Smooth muscle cell (in vitro differentiated cells): ENCODE measurements around the gene NCF2. TPM values are rescaled to one million over a fixed set of nuclear protein-coding genes. Genes with fewer than 3 reads are reported as not detected.

ENCODE experiments used
- DNase-seq: peaks from one replicate; lab custom pipeline; 2025; ENCODE audit not compliant: unreplicated experiment; lab: John Stamatoyannopoulos, UW
- H2AFZ ChIP-seq: fragments of 200-600 bp; sonication (generic); 2 replicates; pipeline ENCODE4 v1.6.0; 2016; ENCODE audit warnings: antibody characterized with exemption, low read depth, mild to moderate bottlenecking
- H3F3A ChIP-seq: fragments of 200-600 bp; sonication (generic); 2 replicates; pipeline ENCODE4 v1.6.0; 2017; ENCODE audit warnings: antibody characterized with exemption, low read depth
- H3K27ac ChIP-seq: fragments of 200-600 bp; sonication (generic); 2 replicates; pipeline ENCODE4 v1.5.1; 2016; ENCODE audit warnings: low read depth, mild to moderate bottlenecking
- H3K27me3 ChIP-seq: fragments of 200-600 bp; sonication (generic); 2 replicates; pipeline ENCODE4 v1.6.1; 2016; ENCODE audit warnings: low read depth, mild to moderate bottlenecking
- H3K36me3 ChIP-seq: fragments of 200-600 bp; sonication (generic); 2 replicates; pipeline ENCODE4 v1.5.1; 2016; ENCODE audit warnings: low read depth
- H3K4me1 ChIP-seq: fragments of 200-600 bp; sonication (generic); 2 replicates; pipeline ENCODE4 v1.5.1; 2016; ENCODE audit warnings: low read depth
- H3K4me2 ChIP-seq: fragments of 200-600 bp; sonication (generic); 2 replicates; pipeline ENCODE4 v1.6.0; 2016; ENCODE audit warnings: mild to moderate bottlenecking
- H3K4me3 ChIP-seq: fragments of 200-600 bp; sonication (generic); 2 replicates; pipeline ENCODE4 v1.5.1; 2016; ENCODE audit warnings: mild to moderate bottlenecking
- H3K79me2 ChIP-seq: fragments of 200-600 bp; sonication (generic); 2 replicates; pipeline ENCODE4 v1.6.0; 2016; ENCODE audit warnings: low read depth, mild to moderate bottlenecking
- H3K9ac ChIP-seq: fragments of 200-600 bp; sonication (generic); 2 replicates; pipeline ENCODE4 v1.6.0; 2016; ENCODE audit warnings: low read depth
- H3K9me3 ChIP-seq: fragments of 200-600 bp; sonication (generic); replicated peaks from 2 replicates; pipeline ENCODE4 v1.5.1; 2016; ENCODE audit warnings: low read depth
- H4K20me1 ChIP-seq: fragments of 200-600 bp; sonication (generic); 2 replicates; pipeline ENCODE4 v1.6.0; 2016; ENCODE audit warnings: low read depth
- CTCF ChIP-seq: fragments of 200-600 bp; sonication (generic); IDR thresholded peaks from 2 replicates; pipeline ENCODE4 v1.5.1; 2017; ENCODE audit warnings: borderline replicate concordance, mild to moderate bottlenecking, antibody characterized with exemption; ENCODE audit not compliant: insufficient read depth, poor library complexity, severe bottlenecking
- WGBS: methylation state at CpG from one replicate; pipeline ENCODE4 v1.1.7; 2016; ENCODE audit warnings: low lambda C conversion rate; 5-methylcytosine and 5-hydroxymethylcytosine counted together
- polyA plus RNA-seq: library from polyadenylated mRNA; unstranded; fragments of >200 nt; fragmentation: Nextera tagmentation; extraction: Ambion mirVana; gene quantifications from 2 replicates; pipeline ENCODE4 v1.2.1, GENCODE V29; 2016
- total RNA-seq: library from RNA; depleted of rRNA; stranded (reverse); fragments of >200 nt; gene quantifications from 2 replicates; pipeline ENCODE4 v1.2.3, GENCODE V29; 2014

The NCF2 gene
- total and polyA plus RNA-seq, 2 experiments from 2014 or later: 0.65 to 1.7 TPM

DNA sequence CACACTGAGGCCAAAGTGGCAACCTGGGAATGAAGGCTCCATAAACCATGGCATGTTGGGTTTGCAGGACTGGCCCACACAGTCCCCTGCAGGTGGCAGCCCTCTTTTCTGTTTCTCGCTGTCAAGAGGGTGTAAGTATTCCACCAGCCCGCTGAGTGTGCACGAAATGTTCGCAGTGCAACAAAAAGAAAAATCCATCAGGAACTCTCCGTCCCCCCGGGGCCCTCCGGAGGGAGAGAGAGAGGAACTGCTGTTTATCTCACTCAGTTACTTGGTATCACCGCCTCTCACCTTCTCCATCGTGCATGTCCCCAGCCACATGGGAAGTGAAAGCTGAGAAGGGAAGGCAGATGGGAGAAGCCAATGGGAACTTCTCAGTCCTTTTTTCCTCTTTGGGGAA, 38.3 kb downstream of the NCF2 start:
- Histone ChIP-seq H3K36me3 (peaks cover 28% of the 10 kb centered on the region), H2AFZ (no peak overlapping the region), H3K9me3 (no peaks in the 10 kb centered on the region), H3K4me1 (peaks cover 7% of the 10 kb centered on the region), H3K4me2 (no peak overlapping the region), H4K20me1 (no peaks in the 10 kb centered on the region), H3F3A (no peaks in the 10 kb centered on the region), H3K79me2 (no peaks in the 10 kb centered on the region), H3K9ac (no peak overlapping the region), H3K27ac (no peak overlapping the region), H3K4me3 (no peak overlapping the region), H3K27me3 (no peaks in the 10 kb centered on the region)
- TF ChIP-seq CTCF: no peak
- 93% methylated on average over 9 of the region's 9 CpGs for WGBS
- DNase-seq: no peak

GRCh38 chr1:183550915-183551314, 39.3 kb downstream of the NCF2 start:
- Histone ChIP-seq H2AFZ (no peak overlapping the region), H3F3A (no peaks in the 10 kb centered on the region), H3K4me1 (peaks cover 7% of the 10 kb centered on the region), H3K4me2 (no peak overlapping the region), H3K79me2 (no peaks in the 10 kb centered on the region), H3K4me3 (no peak overlapping the region), H3K9ac (no peak overlapping the region), H3K36me3 (peaks cover 35% of the 10 kb centered on the region), H3K27ac (no peak overlapping the region), H3K9me3 (no peaks in the 10 kb centered on the region), H3K27me3 (no peaks in the 10 kb centered on the region), H4K20me1 (no peaks in the 10 kb centered on the region)
- DNase-seq: no peak
- 94% methylated on average over 3 of the region's 3 CpGs for WGBS
- no peak for TF ChIP-seq CTCF

DNA sequence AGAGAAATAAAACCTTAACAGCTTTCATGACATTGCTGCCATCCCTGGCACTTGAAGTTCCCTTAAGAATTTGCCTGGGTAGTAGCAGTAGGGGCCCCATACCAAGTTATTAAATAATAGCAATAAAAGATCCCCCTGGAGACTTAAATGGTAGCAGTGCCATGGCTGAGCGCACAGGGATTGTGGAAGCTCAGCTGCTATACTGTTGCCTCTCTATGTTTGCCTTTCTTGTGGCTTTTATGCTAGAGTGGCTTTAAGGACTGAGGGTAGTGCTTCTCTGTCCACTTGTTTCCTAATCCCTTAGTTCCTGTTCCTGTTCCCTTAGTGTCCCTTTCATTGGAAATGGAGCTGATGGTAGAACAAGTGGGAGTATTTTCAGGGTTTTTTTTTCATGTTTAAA, 42.1 kb downstream of the NCF2 start:
- no peaks in the 10 kb centered on the region for H3K27me3 ChIP-seq
- no peak overlapping the region for H3K4me2 ChIP-seq
- no peak for DNase-seq
- H3K36me3 ChIP-seq: peaks cover 42% of the 10 kb centered on the region
- H3K9ac ChIP-seq: no peak overlapping the region
- TF ChIP-seq CTCF: no peak
- 100% methylated on average over 1 of the region's 1 CpG for WGBS
- no peak overlapping the region for H2AFZ ChIP-seq
- no peaks in the 10 kb centered on the region for H3K9me3 ChIP-seq
- no peak overlapping the region for H3K27ac ChIP-seq
- H3K4me1 ChIP-seq: peaks cover 7% of the 10 kb centered on the region
- H3K79me2 ChIP-seq: no peaks in the 10 kb centered on the region
- H4K20me1 ChIP-seq: no peaks in the 10 kb centered on the region
- no peaks in the 10 kb centered on the region for H3F3A ChIP-seq
- no peak overlapping the region for H3K4me3 ChIP-seq

GRCh38 chr1:183546427-183546826, 43.8 kb downstream of the NCF2 start:
- Histone ChIP-seq H3K27me3 (no peaks in the 10 kb centered on the region), H3K9me3 (no peaks in the 10 kb centered on the region), H3K36me3 (peaks cover 40% of the 10 kb centered on the region), H3K79me2 (no peaks in the 10 kb centered on the region), H4K20me1 (no peaks in the 10 kb centered on the region), H3K4me1 (peaks cover 7% of the 10 kb centered on the region), H3K9ac (no peak overlapping the region), H3F3A (no peaks in the 10 kb centered on the region), H3K4me2 (no peak overlapping the region), H3K27ac (no peak overlapping the region), H2AFZ (no peak overlapping the region), H3K4me3 (no peak overlapping the region)
- WGBS: 90% methylated on average over 2 of the region's 2 CpGs
- DNase-seq: no peak
- no peak for TF ChIP-seq CTCF
